HG02981 (cell line): ENCODE results near the gene NUP133.
A peak's percentile ranks its signal among the peaks of the same experiment; 100 is the strongest.

ENCODE experiments used
- ATAC-seq: cut with Tn5 transposase; IDR thresholded peaks from one replicate; pipeline ENCODE4 v1.9.1; 2021; ENCODE audit warnings: mild to moderate bottlenecking, moderate library complexity; ENCODE audit not compliant: unreplicated experiment

The NUP133 gene

GRCh38 chr1:229454056-229454455 lies 54.1 kb downstream of the NUP133 start:
- ATAC-seq = no peak

DNA sequence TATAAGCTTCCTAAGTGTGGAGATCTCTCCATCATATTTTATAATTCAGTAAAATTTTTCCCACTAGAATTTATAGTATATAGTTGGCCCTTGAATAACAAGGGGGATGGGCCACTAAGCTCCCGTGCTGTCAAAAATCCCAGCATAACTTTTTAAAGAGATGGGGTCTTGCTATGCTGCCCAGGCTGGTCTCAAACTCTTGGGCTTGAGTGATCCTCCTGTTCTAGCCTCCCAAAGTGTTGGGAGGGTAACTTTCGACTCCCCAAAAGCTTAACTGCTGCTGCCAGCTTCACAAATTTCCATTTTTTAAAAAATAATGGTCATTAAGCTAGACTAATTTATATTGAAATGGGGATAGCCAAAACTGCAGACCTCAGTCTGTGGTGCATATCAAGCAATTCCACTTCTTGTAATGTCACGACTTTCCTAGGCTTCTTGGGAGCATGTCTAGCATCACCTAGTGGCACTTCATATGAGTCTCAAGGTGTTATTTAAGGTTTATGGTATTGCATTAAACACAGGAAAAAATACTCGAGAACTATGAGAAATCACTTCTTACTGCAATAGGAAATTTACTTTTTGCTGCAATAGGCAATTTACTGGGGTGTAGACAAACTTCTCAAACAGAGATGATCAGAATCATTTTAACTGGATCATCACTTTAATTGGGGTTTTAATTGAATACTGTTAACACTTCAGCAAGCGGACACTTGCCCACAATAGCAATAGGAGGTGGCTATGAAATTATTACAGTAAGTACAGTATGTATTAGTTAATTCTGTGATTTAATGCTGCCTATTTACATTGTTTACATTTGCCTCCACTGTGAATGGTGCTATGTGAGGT lies 55.0 kb downstream of the NUP133 start:
- ATAC-seq = no peak

DNA sequence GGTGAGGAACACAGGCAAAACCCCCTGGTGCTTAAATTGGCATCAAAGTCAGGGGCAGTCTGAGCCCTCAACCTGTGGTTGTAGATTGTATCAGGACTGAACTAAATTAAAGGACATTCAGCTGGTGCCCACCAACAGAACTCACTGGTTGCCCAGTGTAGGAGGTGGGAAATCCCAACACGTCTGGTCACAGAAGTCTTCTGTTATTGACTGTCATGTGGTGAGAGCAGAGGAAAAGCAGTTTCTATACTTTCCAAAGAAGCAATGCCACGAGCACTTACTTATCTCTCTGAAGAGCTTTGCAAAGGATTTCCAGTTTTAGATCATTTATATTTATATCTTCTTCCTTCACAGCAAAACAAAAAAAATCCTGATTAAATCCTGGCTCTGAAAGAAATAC lies 59.3 kb downstream of the NUP133 start:
- ATAC-seq = no peak

DNA sequence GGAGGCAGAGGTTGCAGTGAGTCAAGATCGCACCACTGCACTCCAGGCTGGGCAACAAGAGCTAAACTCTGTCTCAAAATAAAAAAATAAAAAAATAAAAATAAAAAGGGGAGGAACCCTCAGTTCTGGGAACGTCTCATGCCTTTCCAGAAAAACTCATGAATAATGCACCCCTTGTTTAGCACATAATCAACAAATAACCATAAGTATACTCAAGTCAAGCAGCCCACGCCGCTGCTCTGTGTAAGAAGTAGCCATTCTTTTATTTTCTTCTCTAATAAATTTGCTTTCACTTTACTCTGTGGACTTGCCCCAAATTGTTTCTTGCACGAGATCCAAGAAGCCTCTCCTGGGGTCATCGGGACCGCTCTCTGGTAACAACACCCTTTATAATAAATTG lies 59.8 kb downstream of the NUP133 start:
- ATAC-seq = no peak

GRCh38 chr1:229447809-229448252 lies 60.3 kb downstream of the NUP133 start:
- no peak for ATAC-seq

DNA sequence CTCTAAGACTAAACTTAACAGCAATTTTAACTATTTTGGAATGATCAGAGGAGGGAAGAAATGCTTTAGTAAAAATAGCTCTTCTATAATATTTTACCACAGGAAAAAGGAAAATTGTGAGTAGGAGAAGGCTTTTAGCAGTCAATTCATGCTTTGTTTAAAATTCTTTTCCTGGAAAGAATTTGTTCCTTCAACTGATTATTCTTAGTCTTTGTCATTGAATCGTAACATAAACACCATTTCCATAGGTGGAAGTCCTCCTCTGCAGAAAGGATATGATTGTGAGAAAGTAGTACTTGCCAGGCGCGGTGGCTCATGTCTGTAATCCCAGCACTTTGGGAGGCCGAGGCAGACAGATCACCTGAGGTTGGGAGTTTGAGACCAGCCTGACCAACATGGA lies 62.3 kb downstream of the NUP133 start:
- no peak for ATAC-seq

GRCh38 chr1:229440851-229441537 lies 67.1 kb downstream of the NUP133 start:
- peak; percentile 96 for ATAC-seq

GRCh38 chr1:229438021-229438420 lies 70.1 kb downstream of the NUP133 start:
- no peak for ATAC-seq

GRCh38 chr1:229437443-229437842 lies 70.7 kb downstream of the NUP133 start:
- no peak for ATAC-seq

- no peak for ATAC-seq
Observed at GRCh38 chr1:229436201-229436600, 71.9 kb downstream of the NUP133 start.

- no peak for ATAC-seq
Observed at GRCh38 chr1:229434641-229435051, 73.5 kb downstream of the NUP133 start.

DNA sequence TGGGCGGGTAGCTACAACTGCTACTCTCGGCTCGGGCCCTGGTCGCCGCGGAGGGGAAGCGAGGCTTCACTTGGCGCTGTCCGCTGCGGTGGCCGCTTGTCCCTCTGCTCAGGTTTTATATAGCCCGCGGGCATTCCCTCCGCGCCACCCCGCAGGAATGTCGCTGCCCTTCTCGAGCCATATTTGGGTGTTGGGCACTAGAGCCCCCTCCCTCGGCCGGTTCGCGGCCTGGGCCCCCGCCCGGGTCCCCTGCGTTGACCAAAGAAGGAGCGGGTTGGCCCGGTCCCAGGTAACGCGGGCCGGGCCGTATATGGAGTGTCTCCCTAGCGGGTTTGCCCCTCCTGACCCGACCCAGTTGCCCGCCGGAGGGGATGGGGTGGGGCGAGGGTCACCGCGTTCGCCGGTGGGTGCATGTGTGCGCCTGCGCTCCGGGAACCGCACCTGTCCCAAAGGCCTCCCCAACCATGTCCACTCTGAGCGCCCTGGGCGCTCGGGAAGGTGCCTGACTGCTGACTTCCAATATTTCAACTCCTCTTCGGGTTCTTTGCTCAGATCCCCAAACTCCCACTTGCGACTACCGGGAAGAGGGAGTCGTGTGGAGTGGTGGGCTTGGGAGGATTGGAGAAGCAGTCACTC lies 74.0 kb downstream of the NUP133 start, which contains the start of gene ACTA1:
TSS of gene ACTA1 (minus strand) at position 90 of the 636 bp plus-strand sequence. CDS start 979 bp downstream, outside the sequence.
- no peak for ATAC-seq

DNA sequence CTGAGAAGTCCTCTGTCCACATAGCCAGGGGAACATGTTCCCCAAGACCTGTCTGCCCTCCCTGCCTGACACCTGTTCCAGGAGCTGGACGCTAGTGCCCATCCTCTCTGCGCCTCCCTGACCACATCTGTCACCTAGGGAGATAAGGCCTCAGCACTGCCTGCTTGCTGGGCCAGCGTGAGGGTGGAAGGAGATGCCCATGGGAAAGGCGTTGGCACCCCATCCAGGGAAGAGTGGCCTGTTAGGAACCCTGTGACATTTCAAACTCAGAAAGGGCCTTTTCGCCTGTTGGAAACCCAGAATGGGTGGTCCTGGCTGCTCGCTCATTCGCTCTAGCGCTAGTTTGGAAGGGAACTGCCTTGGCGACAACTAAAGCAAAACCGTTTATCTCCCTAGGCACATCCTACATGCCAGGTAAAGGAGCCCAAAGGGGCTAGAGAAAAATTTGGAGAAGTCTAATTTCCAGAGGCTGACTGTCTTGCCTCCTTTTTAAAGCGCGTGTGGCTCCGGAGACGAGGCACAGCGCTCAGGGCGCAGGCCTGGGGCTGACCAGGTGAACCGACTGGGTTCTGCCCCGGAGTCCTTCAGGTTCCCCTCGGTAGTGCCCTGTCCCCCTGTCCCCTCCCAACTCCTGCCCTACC lies 74.7 kb downstream of the NUP133 start:
- ATAC-seq = no peak

GRCh38 chr1:229432905-229433304 lies 75.2 kb downstream of the NUP133 start:
- ATAC-seq = no peak

DNA sequence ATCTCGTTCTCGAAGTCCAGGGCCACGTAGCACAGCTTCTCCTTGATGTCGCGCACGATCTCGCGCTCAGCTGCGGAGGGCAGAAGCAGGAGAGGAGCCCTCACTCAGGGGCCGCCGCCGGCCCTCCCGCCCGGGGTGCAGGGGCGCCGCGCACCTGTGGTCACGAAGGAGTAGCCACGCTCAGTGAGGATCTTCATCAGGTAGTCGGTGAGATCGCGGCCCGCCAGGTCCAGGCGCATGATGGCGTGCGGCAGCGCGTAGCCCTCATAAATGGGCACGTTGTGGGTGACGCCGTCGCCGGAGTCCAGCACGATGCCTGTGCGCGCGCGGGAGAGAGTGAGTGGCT lies 76.1 kb downstream of the NUP133 start:
- ATAC-seq = no peak

- no peak for ATAC-seq
Observed at GRCh38 chr1:229431284-229432115, 76.6 kb downstream of the NUP133 start.

GRCh38 chr1:229430761-229431283 lies 77.3 kb downstream of the NUP133 start:
- no peak for ATAC-seq

DNA sequence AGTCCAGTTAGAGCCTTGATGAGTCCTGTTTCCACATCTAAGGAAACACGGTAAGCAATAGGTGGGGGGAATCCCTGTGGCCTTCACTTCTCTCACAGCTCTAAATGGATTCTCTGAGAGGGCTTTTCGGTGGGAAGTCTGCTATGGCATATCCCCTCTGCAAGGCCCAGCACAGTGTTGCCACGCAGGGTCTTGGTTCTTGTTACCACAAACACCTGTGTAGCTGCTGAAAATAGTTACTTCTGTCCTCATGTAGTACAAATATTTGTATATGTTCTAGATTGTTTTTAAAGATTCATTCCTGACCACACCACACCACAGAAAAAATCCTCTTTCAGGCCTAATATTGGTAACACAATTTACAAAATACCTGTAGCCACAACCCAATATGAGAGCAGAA lies 79.9 kb downstream of the NUP133 start:
- ATAC-seq = no peak

- no peak for ATAC-seq
Observed at GRCh38 chr1:229427572-229427971, 80.6 kb downstream of the NUP133 start.

GRCh38 chr1:229425564-229426159 lies 82.5 kb downstream of the NUP133 start:
- ATAC-seq = no peak
